Lower lobe of right lung (tissue), 2 donors: ENCODE data around the gene TSEN15. TPM values are rescaled to one million over a fixed set of nuclear protein-coding genes. Genes with fewer than 3 reads are reported as not detected.

Experiments
- ATAC-seq, 2 donors: fragments of 200-7000 bp; cut with Tn5 transposase; one replicate each; pipeline ENCODE4 v1.9.1; 2020 to 2022; ENCODE audit warnings: mild to moderate bottlenecking in 2 of 2, moderate library complexity in 2 of 2
- DNase-seq: peaks from one replicate; pipeline ENCODE4 v3.0.0-alpha.2; 2020
- H3K27ac ChIP-seq: fragments of 200-600 bp; one replicate; pipeline ENCODE4 v1.8.0; 2022
- H3K27me3 ChIP-seq: fragments of 200-600 bp; one replicate; pipeline ENCODE4 v1.8.0; 2022; ENCODE audit warnings: low read depth
- H3K36me3 ChIP-seq: fragments of 200-600 bp; one replicate; pipeline ENCODE4 v1.8.0; 2022; ENCODE audit warnings: mild to moderate bottlenecking
- H3K4me1 ChIP-seq: fragments of 200-600 bp; one replicate; pipeline ENCODE4 v1.8.0; 2022
- H3K4me3 ChIP-seq: fragments of 200-600 bp; one replicate; pipeline ENCODE4 v1.8.0; 2022; ENCODE audit warnings: mild to moderate bottlenecking
- H3K9me3 ChIP-seq: fragments of 200-600 bp; one replicate; pipeline ENCODE4 v1.8.0; 2022
- intact Hi-C: fragments of 100-400 bp; cut with DNase I; formaldehyde crosslinking; loops from one replicate; pipeline ENCODE4 v1.11.0; 2022
- total RNA-seq: library from RNA; stranded (reverse); fragmentation: NEBNext Ultra II Directional; extraction: Animal tissue kit (Norgen Biotek cat#: 25700); gene quantifications from one replicate; pipeline ENCODE4 v1.2.1, GENCODE V29; 2021
- TF ChIP-seq, protein P1 (sequence below): fragments of 200-600 bp; IDR thresholded peaks from one replicate; pipeline ENCODE4 v1.8.0; 2022; ENCODE audit warnings: antibody characterized with exemption, mild to moderate bottlenecking
- donor health status: DM: no; HTN: yes; CAD: no; lungs with severe emphysema.

Gene TSEN15
- total RNA-seq, 1 donor from 2014 or later = 28.6 TPM

DNA sequence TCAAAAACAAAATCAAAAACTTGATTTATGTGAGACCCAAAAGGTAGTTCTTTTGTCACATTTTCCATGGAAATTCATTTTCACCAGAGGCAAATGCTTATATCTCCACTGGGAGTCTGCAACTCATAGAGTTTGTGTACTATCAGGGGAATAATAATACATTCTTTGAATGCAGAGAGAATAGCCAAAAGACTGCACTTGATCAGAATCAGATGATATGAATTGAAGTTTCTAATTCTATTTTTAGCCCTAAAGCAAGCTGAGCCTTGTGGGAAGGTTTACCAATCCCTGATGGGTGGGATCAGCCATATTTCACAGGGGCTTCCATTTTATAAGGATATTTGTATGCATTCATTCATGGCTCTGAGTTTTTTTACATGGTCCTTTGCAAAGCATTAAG, 49.6 kb downstream of the TSEN15 start:
- Histone ChIP-seq H3K9me3 (no peaks in the 10 kb centered on the region), H3K27me3 (no peaks in the 10 kb centered on the region), H3K36me3 (no peaks in the 10 kb centered on the region), H3K4me1 (no peaks in the 10 kb centered on the region), H3K27ac (no peak overlapping the region), H3K4me3 (no peak overlapping the region)
- TF ChIP-seq, protein P1, sequence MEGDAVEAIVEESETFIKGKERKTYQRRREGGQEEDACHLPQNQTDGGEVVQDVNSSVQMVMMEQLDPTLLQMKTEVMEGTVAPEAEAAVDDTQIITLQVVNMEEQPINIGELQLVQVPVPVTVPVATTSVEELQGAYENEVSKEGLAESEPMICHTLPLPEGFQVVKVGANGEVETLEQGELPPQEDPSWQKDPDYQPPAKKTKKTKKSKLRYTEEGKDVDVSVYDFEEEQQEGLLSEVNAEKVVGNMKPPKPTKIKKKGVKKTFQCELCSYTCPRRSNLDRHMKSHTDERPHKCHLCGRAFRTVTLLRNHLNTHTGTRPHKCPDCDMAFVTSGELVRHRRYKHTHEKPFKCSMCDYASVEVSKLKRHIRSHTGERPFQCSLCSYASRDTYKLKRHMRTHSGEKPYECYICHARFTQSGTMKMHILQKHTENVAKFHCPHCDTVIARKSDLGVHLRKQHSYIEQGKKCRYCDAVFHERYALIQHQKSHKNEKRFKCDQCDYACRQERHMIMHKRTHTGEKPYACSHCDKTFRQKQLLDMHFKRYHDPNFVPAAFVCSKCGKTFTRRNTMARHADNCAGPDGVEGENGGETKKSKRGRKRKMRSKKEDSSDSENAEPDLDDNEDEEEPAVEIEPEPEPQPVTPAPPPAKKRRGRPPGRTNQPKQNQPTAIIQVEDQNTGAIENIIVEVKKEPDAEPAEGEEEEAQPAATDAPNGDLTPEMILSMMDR = no peak
- ATAC-seq (no peak), DNase-seq (no peak)
- intact Hi-C loops = no loop called here

DNA sequence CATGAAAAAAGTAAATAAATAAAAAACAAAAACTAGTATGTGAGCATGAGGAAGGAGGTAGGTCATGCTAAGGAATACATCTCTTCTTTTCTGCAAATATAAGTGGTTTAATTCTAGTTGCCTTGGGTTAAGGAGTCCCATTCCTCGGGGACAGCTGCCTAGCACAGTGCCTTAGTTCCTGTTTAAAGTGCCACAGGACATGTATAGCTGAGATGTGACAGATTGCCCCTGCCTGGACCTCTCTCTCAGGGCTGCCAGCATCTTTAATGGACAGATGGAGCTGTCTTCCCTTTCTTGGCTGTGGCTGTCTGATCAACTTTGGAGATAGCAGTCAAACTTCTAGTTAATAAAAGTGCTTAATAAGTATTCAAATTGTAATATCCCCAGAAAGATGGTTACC, 50.0 kb downstream of the TSEN15 start:
- TF ChIP-seq, protein P1 = no peak
- Histone ChIP-seq H3K4me1 (no peaks in the 10 kb centered on the region), H3K9me3 (peaks cover 2% of the 10 kb centered on the region), H3K27me3 (no peaks in the 10 kb centered on the region), H3K27ac (no peak overlapping the region), H3K4me3 (no peak overlapping the region), H3K36me3 (no peaks in the 10 kb centered on the region)
- ATAC-seq = no peak
- intact Hi-C loops = no loop called here
- no peak for DNase-seq

DNA sequence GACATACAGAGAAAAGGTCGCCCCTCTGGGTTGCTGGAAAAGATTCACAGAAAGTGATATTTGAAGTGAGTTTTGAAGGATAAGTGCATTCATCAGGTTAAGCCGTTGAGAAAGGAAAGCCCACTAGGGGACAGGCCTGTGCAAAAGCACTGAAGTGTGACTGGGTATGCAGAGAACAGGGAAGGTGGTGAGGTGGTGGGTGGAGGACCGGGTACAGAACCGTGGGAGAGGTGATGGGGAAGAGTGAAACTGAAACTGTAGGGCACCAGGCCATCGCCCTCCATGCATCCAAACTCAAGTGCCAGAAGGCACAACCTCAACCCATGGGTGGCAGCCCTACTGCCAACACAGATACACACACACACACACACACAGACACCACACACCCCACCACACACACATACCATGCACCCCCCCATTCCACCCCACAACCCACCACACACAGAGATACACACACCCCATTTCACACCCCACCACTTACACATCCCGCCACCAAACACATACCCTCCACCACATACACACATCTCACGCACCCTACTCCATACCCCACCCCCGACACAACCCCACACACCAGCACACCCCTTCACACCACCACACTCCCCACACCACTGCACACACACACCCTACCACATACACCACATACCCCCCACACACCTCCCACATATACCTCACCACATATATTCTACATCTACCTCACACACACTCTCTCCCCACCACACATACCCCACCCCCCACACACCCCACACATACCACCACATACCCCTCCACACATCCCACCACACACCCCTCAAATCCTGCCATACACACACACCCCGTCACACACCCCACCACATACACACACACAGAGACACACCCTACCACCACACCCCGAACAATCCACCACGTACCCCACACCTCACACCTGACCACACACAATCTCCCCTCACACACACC, 59.0 kb downstream of the TSEN15 start:
- no peaks in the 10 kb centered on the region for H3K4me1 ChIP-seq
- no peaks in the 10 kb centered on the region for H3K27me3 ChIP-seq
- ATAC-seq (peak in 1 of 2 donors; percentile 25), DNase-seq (no peak)
- H3K27ac ChIP-seq = no peak overlapping the region
- H3K9me3 ChIP-seq = peaks cover 6% of the 10 kb centered on the region
- intact Hi-C loops = no loop called here
- TF ChIP-seq, protein P1 = no peak
- no peak overlapping the region for H3K4me3 ChIP-seq
- no peaks in the 10 kb centered on the region for H3K36me3 ChIP-seq

DNA sequence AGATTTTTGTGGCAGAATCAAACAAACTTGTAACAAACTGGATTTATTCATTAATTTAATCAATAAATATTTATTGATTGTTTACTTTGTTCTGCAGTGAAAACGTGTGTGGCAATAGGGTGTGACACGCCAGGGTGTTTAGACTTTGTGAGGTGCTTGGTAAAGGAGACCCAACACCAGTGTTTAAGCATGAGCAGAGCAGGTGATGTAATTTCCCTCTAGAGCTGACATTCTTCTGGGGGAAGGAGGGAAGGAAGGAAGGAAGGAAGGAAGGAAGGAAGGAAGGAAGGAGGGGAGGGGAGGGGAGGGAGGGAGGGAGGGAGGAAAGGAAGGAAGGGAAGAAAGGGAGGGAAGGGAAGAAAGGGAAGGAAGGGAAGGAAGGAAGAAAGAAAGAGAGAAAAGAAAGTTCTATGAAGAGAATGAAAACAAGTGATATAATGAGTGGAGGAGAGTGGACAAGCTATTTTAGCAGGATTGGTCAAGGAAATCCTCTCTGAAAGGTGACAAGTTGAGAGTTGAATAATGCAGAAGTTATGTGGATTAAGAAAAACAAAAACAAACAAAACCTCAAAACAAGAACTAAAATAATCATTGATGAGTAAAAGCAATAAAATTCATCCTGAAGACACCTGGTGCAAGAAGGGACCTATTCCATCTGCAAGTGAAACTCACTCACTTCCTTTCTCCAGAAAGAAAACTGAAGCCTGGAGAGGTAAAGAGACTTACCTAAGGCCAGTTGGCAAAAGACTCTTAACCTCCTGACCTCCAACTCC, 60.8 kb downstream of the TSEN15 start:
- H3K27me3 ChIP-seq = no peaks in the 10 kb centered on the region
- H3K9me3 ChIP-seq = no peaks in the 10 kb centered on the region
- ATAC-seq = no peak
- intact Hi-C loops = no loop called here
- no peaks in the 10 kb centered on the region for H3K36me3 ChIP-seq
- no peak overlapping the region for H3K27ac ChIP-seq
- H3K4me1 ChIP-seq = no peaks in the 10 kb centered on the region
- no peak overlapping the region for H3K4me3 ChIP-seq
- no peak for DNase-seq
- TF ChIP-seq, protein P1 = no peak

DNA sequence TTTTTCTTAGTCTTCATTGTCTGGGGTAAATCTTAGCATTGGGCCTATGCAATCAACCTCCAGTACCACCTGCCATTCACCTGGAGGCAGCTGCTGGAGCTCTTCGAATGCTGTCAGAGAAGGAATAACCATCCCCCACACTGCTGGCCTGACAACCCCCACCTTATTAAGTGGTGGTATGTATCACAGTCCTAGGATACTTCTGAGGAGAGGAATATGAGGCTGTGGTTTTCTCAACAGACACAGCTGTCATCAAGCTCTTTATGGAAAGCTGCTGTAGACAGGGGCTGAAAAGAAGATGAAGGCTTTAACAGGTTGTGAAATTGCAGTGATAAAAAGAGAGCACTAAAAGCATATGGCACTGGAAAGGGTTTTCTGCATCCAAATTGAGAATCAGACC, 61.7 kb downstream of the TSEN15 start:
- H3K4me1 ChIP-seq = no peaks in the 10 kb centered on the region
- intact Hi-C loops = no loop called here
- H3K4me3 ChIP-seq = no peak overlapping the region
- DNase-seq (no peak), ATAC-seq (no peak)
- no peaks in the 10 kb centered on the region for H3K27me3 ChIP-seq
- H3K9me3 ChIP-seq = no peaks in the 10 kb centered on the region
- TF ChIP-seq, protein P1 = no peak
- H3K27ac ChIP-seq = no peak overlapping the region
- no peaks in the 10 kb centered on the region for H3K36me3 ChIP-seq
